Measurements from ENCODE around the gene SLC22A31. TPM values are rescaled to one million over a fixed set of nuclear protein-coding genes. Genes with fewer than 3 reads are reported as not detected.
A peak's percentile ranks its signal among the peaks of the same experiment; 100 is the strongest.
"Not testable (repeated sequence)": the region's sequence is repeated elsewhere in the genome, so short reads cannot be mapped to it uniquely, and the experiment has no call there.

Gene SLC22A31
- polyA plus RNA-seq, 3 donors, result 0.26 to 0.75 (median 0.39) TPM

DNA sequence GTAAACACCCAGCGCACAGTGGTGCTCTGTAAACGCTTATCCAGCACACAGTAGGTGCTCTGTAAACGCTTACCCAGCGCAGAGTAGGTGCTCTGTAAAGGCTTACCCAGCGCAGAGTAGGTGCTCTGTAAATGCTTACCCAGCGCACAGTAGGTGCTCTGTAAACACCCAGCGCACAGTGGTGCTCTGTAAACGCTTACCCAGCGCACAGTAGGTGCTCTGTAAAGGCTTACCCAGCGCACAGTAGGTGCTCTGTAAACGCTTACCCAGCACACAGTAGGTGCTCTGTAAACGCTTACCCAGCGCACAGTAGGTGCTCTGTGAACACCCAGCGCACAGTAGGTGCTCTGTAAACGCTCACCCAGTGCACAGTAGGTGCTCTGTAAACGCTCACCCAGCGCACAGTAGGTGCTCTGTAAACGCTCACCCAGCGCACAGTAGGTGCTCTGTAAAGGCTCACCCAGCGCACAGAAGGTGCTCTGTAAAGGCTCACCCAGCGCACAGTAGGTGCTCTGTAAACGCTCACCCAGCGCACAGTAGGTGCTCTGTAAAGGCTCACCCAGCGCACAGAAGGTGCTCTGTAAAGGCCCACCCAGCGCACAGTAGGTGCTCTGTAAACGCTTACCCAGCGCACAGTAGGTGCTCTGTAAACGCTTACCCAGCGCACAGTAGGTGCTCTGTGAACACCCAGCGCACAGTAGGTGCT lies 14.3 kb downstream of the SLC22A31 start:
- not testable (repeated sequence) for DNase-seq (ENCODE audit: extremely low read depth in 1 of 11, low read depth in 9 of 11, low spot score in 4 of 11)

DNA sequence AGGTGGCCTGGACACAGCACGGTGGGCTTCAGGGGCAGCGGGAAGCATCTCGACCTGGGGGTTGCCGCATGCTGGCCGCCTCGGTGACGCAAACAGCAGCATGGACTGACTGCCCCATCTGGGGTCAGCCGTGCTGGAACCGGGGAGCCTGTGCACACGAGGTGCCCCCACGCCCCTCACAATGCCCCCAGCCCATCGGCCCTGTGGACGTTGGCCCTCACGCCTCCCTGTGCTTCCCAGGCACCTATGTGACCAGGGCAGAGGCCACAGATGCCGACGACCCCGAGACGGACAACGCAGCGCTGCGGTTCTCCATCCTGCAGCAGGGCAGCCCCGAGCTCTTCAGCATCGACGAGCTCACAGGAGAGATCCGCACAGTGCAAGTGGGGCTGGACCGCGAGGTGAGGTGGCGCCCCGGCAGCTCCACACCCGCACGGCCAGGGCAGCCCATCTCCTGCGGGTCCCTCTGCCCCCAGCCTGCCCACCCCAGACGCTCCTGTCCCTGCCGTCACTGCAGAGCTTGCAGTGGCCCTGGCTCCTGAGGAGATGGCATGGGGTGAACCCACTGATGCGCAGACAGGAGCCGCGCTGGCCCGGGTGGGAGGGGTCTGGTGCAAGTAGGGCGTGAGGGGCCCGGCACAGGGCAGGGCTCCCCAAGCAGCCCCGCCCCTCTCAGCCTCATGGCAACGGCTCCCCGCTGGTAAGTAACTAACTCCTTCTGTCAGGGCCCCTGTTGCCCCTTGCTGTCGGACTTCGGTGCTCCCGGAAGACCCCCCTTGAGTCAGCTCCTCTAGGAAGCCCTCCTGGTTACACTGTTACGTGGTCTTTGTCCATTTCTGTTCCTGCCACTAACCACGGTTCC lies 15.2 kb downstream of the SLC22A31 start:
- no peak for DNase-seq (ENCODE audit: extremely low read depth in 1 of 11, low read depth in 9 of 11, low spot score in 4 of 11)

DNA sequence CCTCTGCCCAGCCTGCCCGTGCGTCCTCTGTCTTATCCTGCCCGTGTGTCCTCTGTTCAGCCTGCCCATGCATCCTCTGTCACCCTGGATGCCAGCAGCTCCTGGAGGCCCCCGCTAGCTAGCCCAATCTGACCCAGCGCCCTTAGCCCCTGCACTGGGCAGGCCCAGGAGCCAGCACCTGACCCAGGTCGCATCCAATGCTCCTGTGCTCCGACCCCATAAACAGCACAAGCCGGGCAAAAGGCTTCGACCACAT lies 15.7 kb downstream of the SLC22A31 start:
- DNase-seq (ENCODE audit: extremely low read depth in 1 of 11, low read depth in 9 of 11, low spot score in 4 of 11), result no peak

DNA sequence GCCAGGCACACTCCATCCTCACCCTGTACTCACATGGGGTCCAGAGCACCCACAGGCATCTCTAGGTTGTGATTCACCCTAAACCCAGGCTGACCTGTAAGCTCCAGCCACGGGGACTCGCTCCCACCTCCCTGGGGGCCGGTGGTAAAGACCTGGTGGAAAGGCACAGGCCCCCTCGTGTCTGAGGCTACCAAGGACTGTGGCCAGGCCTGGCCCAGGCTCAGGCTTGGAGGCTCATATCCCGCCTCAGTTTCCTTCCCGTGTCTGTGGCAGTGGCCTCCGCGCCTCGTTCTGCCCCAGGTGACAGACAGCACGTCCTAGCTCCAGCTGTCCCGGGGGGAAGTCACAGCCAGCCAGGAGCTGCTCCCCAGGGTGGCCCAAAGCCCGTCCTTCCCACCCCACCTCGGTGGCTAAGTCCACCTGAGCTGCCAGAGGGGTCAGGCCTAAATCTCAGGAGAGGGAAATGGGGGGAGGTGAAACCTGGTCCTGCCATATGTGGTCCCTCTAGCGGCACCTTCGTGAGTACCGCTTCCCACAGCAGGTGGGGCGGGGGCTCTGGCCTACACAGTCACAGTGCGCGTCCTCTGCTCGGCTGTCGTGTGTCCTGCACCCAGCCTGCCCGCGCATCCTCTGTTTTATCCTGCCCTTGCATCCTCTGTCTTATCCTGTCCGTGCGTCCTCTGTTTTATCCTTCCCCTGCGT lies 16.2 kb downstream of the SLC22A31 start:
- DNase-seq (ENCODE audit: extremely low read depth in 1 of 11, low read depth in 9 of 11, low spot score in 4 of 11), result no peak

DNA sequence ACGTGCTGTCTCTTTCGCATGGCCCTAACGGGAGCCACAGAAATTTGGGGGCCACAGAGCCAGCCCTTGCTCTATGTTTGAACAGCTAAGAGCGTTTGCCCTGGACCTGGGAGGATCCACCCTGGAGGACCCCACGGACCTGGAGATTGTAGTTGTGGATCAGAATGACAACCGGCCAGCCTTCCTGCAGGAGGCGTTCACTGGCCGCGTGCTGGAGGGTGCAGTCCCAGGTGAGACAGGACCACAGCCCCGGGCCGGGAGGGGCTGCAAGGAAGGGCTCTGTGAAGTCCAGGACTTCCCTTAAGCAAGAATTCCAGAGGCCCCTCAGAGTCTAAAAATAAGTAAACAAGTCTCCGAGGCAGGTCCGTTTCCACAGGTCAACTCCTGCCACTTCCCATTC lies 16.9 kb downstream of the SLC22A31 start:
- no peak for DNase-seq (ENCODE audit: extremely low read depth in 1 of 11, low read depth in 9 of 11, low spot score in 4 of 11)

DNA sequence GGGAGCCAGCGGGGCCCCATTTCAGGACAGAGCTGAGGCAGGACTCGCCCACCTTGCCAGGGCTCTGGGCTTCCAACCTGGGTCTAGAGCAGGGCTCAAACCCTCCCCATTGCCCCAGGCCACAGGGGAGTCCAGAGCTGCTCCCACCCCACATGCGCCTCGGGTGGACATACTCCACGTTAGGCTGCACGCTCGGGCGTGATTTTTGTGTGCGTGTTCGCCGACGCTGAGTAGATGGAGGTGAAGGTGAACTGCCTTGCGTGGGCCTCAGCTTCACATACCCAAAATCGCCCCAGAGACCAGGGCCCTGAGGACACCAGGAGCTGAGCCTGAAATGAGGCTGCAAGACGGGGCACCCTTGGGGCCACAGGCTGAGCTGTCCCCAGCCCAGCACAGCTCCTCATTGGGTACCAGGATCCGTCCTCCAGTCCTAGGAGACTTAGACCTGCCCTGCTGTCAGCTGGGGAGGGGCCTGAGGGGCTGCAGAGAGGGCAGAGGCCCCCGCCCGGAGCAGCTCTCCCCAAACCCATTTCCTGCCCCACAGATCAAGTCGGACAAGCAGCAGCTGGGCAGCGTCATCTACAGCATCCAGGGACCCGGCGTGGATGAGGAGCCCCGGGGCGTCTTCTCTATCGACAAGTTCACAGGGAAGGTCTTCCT lies 20.6 kb downstream of the SLC22A31 start:
- DNase-seq (ENCODE audit: extremely low read depth in 1 of 11, low read depth in 9 of 11, low spot score in 4 of 11), result no peak

DNA sequence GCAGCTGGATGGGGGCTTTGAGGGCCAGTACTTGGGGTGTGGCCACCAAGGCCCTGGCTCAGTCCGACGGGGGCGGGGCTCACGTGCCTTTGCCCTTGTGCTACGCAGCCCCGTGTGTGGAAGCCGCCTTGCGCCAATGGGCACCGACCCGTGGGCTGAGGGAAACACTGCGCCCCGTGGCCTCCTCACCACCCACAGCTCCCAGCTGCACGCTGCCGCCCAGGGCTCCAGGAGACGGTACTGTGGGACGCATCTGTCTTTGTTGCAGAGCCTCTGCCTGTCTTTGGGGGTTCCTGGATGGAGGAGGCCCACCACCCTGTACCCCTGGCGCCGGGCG lies 21.2 kb downstream of the SLC22A31 start:
- no peak for DNase-seq (ENCODE audit: extremely low read depth in 1 of 11, low read depth in 9 of 11, low spot score in 4 of 11)

DNA sequence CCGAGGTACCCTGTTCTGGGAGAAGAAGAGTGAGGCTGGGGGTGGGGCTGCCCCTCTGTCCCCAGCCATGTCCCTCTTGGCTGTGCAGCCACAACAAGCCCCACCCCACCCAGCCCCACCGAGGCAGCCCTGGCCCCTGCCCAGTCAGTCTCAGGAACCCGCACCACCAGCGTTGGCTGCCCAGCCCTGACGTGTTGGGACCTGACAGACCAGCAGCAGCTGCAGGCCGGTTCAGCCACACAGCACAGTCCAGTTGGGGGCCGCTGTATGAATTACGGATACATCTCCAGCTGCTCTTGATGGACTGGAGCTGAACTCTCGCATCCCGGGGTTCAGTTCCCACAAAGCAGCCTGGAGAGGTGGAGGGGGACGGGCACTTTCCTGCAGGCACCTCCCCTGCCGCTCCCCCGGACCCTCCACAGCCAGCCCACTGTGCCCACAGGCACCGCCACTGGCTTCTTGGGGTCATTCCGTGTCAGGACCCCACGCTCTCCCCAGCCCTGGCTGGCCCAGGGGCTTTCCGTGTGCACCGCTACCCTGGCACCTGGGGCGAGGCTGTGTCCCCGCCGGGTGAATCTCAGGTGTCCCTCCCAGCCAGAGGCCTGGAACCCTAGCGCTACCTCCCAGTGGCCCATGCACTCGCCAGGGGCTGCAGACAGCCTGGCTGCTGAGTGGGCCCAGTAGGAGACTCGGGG lies 21.7 kb downstream of the SLC22A31 start:
- no peak for DNase-seq (ENCODE audit: extremely low read depth in 1 of 11, low read depth in 9 of 11, low spot score in 4 of 11)

DNA sequence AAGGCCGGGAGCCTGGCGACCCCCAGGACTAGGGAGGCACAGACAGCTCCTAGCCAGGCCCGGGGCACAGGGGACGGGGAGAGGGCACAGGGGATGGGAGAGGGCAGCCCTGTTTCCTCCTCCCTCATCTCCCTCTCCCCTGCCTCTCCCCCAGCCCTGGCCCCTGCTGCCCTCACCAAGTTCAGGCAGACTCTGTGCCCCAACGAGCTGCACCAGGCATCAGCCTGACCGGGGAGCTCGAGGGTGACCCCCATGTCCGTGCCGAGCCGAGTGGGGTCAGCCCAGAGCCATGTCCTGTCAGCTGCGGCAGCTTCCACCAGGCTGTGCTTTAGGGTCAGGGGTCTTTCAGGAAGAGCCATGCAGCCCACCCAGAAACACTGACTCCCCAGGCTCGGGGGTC lies 22.8 kb downstream of the SLC22A31 start:
- DNase-seq (ENCODE audit: extremely low read depth in 1 of 11, low read depth in 9 of 11, low spot score in 4 of 11), result no peak

DNA sequence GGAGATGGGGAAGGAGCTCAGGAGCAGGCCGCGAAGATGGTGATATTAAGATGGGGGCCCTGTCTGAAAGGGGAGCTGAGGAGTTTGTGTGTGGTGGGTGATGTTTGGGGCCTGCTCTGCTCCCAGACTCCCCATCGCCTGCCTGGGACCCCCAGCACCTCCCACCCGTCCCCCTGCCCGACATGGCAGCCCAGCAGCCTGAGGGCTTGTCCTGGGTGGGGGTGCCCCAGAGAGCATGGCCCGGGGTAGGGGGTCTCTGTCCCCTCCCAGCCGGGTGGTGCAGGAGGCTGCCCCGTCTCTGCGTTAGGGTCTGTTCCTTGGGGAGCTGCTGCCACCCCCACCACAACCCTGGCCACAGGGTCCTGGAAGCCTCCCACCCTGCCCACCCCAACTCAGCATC lies 23.6 kb downstream of the SLC22A31 start:
- no peak for DNase-seq (ENCODE audit: extremely low read depth in 1 of 11, low read depth in 9 of 11, low spot score in 4 of 11)

DNA sequence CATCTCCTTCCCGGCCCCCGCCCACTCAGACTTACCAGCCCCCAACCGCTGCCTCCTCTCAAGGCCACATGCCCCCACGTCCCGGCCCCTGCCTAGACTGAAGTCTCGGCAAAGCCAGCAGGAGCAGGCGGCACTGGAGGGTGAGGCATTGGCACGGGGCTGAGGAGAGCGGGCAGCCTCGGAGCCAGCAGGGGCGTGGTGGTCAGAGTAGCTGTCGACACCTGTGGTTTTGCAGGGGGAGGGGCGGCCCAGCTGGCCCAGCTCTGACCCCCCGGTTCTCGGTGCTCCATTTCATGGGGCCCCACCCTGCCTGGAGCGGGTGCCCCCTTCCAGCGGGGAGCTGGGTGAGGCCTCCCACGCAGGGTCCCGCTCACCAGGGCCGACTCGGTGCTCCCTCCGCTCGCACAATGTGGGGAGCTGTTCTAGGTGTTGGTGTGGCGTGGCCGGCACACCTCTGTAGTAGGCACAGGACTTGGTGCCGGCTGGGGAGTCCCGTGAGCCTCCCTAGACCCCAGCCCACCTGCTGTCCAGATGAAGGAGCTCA lies 24.1 kb downstream of the SLC22A31 start:
- no peak for DNase-seq (ENCODE audit: extremely low read depth in 1 of 11, low read depth in 9 of 11, low spot score in 4 of 11)

DNA sequence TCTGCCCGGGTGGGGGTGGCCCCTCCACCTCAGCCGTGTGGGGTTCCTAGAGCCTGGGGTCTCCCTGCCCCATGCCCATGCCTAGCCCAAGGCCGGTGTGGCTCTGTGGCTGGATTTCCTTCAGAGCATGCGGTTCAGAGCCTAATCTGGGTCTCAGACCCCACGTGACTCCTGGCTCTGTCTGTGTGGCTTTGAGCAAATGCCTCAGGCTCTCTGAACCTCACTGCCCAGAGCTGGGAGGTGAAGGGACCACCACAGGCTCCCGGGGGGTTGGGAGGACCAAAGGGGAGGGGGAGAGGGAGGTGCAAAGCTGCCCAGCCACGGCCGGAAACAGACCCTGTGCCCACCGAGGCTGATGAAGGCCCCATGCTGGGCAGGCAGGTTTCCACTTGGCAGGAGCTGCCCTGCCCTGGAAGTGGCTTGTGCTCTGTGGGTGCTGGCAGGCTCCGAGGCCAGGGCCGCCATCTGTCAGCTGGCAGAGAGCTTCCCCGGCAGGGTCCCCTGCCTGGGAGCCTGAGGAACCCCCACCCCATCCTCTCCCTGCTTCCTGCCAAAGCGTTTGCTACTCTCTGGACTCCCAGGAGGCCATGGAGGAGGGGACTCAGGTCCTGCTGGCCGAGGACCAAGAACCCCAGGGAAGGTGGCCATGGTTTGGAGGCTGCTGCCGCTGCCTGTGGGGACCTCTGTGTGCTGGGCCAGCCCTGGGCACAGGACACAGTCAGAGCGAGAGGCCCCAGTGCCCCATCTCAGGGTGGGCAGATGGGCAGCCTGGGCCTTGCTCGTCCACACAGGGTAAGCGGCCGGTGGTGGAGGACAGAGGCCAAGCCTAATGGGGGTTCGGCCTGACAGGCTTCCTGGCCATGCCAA lies 24.8 kb downstream of the SLC22A31 start:
- DNase-seq (ENCODE audit: extremely low read depth in 1 of 11, low read depth in 9 of 11, low spot score in 4 of 11), result no peak

DNA sequence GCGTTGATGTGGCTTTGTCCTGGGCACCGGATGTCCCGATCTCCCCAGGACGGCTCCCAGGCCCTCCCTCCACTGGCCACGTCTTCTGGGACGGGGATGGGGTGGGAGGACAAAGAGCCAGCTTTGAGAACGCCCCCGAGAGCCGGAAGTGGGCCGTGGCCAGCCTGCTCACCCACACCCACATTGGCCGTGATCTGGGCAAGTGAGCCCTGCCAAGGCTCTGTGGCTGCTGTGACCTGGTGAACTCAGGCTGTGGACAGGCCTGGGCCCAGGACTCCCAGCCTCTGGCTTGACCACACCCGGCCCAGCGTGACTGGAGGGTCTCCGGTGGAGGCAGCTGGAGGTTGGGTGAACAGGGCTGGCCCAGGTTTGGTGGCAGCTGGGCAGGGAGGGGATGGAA lies 25.5 kb downstream of the SLC22A31 start:
- no peak for DNase-seq (ENCODE audit: extremely low read depth in 1 of 11, low read depth in 9 of 11, low spot score in 4 of 11)

DNA sequence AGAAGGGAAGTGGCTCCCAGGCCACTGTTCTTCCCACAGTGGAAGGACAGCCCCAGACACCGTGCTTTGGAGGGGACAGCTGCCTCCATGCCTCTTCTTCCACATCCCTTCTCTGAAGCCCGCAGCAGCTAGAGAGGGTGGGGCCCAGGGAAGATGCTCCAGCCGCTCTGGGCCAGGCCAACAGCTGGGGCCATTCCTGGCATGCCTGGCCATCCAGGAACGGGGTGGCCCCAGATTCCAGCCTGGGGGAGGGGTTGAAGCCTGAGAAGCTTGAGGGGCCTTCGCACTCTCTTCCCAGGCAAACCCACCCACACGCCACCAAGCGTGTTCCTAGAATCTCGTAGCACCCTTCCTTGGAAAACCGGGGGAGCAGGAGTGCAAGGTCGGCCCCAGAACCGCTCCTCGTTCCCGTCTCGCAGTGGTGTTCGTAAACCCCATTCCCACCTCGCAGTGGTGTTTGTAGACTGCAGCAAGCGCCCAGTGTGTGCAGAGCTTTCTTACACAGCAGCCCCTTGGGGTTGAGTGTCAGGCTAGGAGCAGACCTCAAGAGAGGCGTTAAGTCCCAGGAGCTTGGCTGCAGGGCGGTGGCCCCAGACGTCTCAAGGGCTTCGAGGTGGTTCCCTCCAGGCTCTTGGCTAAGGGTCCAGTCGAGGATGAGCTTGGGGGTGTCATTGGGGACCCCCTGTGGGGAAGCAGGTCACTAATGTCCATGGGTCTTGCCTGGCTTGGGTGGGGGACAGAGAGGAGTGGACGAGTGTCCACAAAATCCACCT lies 26.1 kb downstream of the SLC22A31 start:
- DNase-seq (ENCODE audit: extremely low read depth in 1 of 11, low read depth in 9 of 11, low spot score in 4 of 11), result no peak

DNA sequence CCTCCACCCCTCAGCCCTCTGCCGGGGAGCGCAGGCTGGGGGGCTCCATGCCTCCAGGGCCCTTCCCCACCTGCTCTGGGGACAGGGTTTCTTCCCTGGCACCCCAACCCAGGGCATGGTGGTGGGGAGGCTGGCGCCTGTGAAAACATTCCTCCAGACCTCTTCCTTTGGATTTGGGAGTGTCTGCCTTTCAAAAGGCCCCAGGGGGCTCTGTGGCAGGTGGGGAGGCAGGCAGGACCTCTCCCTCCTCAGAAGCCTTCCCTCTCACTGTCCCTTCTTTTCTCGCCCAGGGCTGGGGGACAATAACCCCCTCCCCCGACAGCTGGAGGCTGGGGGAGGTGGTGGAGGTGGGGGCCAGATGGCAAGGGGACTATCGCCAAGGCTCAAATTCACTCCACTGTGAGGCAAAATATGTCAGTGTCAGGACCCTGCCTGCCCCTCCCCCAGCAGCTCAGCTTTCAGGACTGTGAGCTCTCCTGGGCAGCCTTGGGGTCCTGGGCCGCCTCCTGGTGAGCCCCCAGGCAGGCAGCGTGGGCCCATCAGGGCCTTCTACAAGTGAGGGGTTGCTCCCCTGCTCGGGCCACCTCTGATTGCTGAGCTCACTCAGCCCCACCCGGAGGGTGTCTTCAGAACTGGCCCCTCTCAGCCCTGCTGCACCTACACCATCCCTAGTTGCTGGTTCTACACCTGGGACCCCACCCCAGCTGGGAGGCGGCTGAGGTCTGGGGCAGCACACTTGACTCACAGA lies 27.0 kb downstream of the SLC22A31 start:
- DNase-seq (ENCODE audit: extremely low read depth in 1 of 11, low read depth in 9 of 11, low spot score in 4 of 11), result no peak

DNA sequence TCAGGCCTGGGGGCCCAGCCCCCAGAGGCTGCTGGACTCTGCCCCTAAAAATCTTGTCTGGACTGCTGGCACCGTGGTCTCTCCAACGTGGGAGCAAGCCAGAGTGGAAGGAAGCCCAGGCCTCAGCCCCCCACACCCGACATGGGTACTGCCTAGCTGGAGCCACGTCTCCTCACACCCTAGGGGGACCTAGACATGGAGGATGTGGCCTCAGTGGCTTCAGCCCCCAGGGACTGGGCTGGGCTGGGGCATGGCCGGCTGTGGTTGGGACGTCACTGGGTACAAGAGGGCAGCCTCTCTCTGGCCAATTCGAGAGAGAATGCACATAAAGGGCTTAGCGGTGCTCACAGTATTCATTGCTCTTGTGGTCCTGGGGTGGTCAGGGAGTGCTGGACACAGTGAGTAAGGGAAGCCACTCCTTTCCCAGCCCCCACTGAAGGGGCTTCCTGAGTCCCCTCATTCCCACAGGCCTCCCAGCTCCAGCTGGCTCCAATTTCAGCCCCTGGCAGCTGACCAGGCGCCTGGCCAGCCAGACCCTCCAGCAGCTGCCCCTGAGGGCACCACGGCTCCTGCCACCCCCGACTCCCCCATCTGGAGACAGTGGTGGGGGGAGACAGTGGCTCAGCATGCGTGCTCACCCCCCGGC lies 27.7 kb downstream of the SLC22A31 start:
- peak in 1 of 11 donors; percentile 55 for DNase-seq (ENCODE audit: extremely low read depth in 1 of 11, low read depth in 9 of 11, low spot score in 4 of 11)

Data from renal cortex interstitium (tissue), 11 donors.